HG03108 (cell line): ENCODE data around the gene SV2C.
"Not testable (repeated sequence)": the region's sequence is repeated elsewhere in the genome, so short reads cannot be mapped to it uniquely, and the experiment has no call there.

Experiments used
- ATAC-seq: cut with Tn5 transposase; IDR thresholded peaks from one replicate; pipeline ENCODE4 v1.9.1; 2021; ENCODE audit warnings: moderate library complexity; ENCODE audit not compliant: unreplicated experiment

The SV2C gene

GRCh38 chr5:76082772-76083554 is at the start of gene SV2C:
Gene SV2C (plus strand): TSS chr5:76083383. CDS start chr5:76131751, 48,368 bp downstream.
- no peak for ATAC-seq

- ATAC-seq = not testable (repeated sequence)
These were observed 45.4 kb upstream of the SV2C start for GRCh38 chr5:76037736-76038151.

- ATAC-seq = no peak
These were observed 45.0 kb upstream of the SV2C start for GRCh38 chr5:76038212-76038611.

GRCh38 chr5:76040806-76041205 is 42.4 kb upstream of the SV2C start:
- no peak for ATAC-seq

GRCh38 chr5:76041863-76042262 is 41.3 kb upstream of the SV2C start:
- no peak for ATAC-seq

GRCh38 chr5:76046741-76047140 is 36.4 kb upstream of the SV2C start:
- ATAC-seq = no peak

GRCh38 chr5:76050134-76050533 is 33.0 kb upstream of the SV2C start:
- ATAC-seq = no peak

GRCh38 chr5:76062502-76063041 is 20.6 kb upstream of the SV2C start:
- ATAC-seq = no peak

- ATAC-seq = no peak
These were observed 17.9 kb upstream of the SV2C start for GRCh38 chr5:76065258-76065657.

- no peak for ATAC-seq
These were observed 14.0 kb upstream of the SV2C start for GRCh38 chr5:76069061-76069735.

GRCh38 chr5:76074487-76075065 is 8.6 kb upstream of the SV2C start:
- no peak for ATAC-seq

GRCh38 chr5:76081811-76082771 is 1.1 kb upstream of the SV2C start:
- no peak for ATAC-seq

- no peak for ATAC-seq
These were observed 642 bp downstream of the SV2C start for GRCh38 chr5:76083555-76084495.

GRCh38 chr5:76084496-76085242 is 1.5 kb downstream of the SV2C start:
- ATAC-seq = no peak

GRCh38 chr5:76085243-76085579 is 2.0 kb downstream of the SV2C start:
- ATAC-seq = no peak

- ATAC-seq = no peak
These were observed 2.9 kb downstream of the SV2C start for GRCh38 chr5:76086095-76086494.

- ATAC-seq = not testable (repeated sequence)
These were observed 6.0 kb downstream of the SV2C start for GRCh38 chr5:76089156-76089555.

GRCh38 chr5:76091351-76091750 is 8.2 kb downstream of the SV2C start:
- ATAC-seq = no peak

GRCh38 chr5:76099286-76099702 is 16.1 kb downstream of the SV2C start:
- ATAC-seq = no peak
